Measurements from ENCODE around the gene ARF3. TPM values are rescaled to one million over a fixed set of nuclear protein-coding genes. Genes with fewer than 3 reads are reported as not detected.
"Not testable (repeated sequence)": the region's sequence is repeated elsewhere in the genome, so short reads cannot be mapped to it uniquely, and the experiment has no call there.

The ARF3 gene
- total and polyA plus RNA-seq, 7 donors, result 7.4 to 27.0 (median 18.1) TPM

DNA sequence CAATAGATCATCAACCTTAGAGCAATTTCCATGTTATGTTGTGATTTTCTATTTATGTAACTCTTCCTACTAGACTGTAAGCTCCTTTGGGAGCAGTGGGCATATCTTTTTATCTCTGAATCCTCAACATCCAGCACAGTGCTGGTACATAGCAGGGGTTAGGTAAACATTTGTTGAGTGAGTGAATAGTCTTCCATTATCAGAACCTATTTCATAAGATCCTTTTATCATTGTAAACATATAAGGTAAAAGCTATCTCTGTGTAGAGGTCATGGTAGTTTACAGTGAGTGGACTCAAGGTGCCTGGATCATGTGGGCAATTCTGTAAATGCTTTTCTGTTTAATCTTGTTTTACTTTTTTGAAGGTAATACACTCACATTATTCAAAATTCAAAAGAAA, 47.1 kb downstream of the ARF3 start:
- H3K9me3 ChIP-seq, result no peaks in the 10 kb centered on the region
- ATAC-seq (no peak), DNase-seq (no peak)
- no peak overlapping the region for H3K4me3 ChIP-seq
- TF ChIP-seq, protein P1, sequence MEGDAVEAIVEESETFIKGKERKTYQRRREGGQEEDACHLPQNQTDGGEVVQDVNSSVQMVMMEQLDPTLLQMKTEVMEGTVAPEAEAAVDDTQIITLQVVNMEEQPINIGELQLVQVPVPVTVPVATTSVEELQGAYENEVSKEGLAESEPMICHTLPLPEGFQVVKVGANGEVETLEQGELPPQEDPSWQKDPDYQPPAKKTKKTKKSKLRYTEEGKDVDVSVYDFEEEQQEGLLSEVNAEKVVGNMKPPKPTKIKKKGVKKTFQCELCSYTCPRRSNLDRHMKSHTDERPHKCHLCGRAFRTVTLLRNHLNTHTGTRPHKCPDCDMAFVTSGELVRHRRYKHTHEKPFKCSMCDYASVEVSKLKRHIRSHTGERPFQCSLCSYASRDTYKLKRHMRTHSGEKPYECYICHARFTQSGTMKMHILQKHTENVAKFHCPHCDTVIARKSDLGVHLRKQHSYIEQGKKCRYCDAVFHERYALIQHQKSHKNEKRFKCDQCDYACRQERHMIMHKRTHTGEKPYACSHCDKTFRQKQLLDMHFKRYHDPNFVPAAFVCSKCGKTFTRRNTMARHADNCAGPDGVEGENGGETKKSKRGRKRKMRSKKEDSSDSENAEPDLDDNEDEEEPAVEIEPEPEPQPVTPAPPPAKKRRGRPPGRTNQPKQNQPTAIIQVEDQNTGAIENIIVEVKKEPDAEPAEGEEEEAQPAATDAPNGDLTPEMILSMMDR (IDR thresholded peaks at IDR 0.05), result no peak
- intact Hi-C loops (cut with DNase I), result no loop called here
- H3K27me3 ChIP-seq (ENCODE audit: insufficient read depth in 3 of 3, low read length in 2 of 3), result peaks cover 0 to 14% (median 0%) of the 10 kb centered on the region in 3 donors
- no peak overlapping the region for H3K27ac ChIP-seq
- no peaks in the 10 kb centered on the region for H3K36me3 ChIP-seq (ENCODE audit: insufficient read depth in 1 of 2, low read depth in 1 of 2)
- H3K4me1 ChIP-seq, result no peaks in the 10 kb centered on the region

DNA sequence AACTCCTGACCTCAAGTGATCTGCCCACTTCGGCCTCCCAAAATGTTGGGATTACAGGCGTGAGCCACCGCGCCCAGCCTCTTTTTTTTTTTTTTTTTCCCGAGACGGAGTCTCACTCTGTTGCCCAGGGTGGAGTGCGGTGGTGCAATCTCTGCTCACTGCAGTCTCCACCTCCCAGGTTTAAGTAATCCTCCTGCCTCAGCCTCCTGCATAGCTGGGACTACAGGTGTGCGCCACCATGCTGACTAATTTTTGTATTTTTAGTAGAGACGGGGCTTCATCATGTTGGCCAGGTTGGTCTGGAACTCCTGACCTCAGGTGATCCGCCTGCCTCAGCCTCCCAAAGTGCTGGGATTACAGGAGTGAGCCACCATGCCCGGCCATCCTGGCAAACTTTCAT, 47.6 kb downstream of the ARF3 start:
- H3K4me1 ChIP-seq; H3K36me3 ChIP-seq (ENCODE audit: insufficient read depth in 1 of 2, low read depth in 1 of 2); H3K9me3 ChIP-seq; intact Hi-C loops (cut with DNase I); H3K27ac ChIP-seq; DNase-seq; ATAC-seq; H3K4me3 ChIP-seq: not testable (repeated sequence)
- H3K27me3 ChIP-seq (ENCODE audit: insufficient read depth in 3 of 3, low read length in 2 of 3), result peaks cover 0 to 15% (median 0%) of the 10 kb centered on the region in 3 donors
- 85 to 94% (median 86%) methylated on average over 11 of the region's 11 CpGs for WGBS, 3 donors

DNA sequence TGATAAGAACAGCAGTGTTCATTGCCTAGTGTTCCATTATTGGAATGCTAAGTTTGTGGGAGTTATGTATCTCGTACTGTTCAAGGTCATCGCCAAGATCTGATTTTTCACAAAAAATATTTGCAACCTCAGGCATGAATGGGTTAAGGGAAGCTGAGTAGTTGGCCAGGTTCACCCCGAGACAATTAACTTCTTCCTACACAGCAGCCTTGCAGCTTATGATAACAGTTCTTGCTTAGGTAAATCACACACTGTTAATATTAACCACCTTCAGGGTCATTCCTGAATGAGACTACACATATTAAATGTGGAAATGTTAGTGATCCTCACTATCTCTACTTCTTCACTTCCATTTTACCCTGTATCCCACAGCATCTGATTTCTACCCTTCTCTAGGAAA, 50.0 kb downstream of the ARF3 start:
- DNase-seq (no peak), ATAC-seq (no peak)
- intact Hi-C loops (cut with DNase I), result no loop called here
- H3K36me3 ChIP-seq (ENCODE audit: insufficient read depth in 1 of 2, low read depth in 1 of 2), result no peaks in the 10 kb centered on the region
- H3K4me3 ChIP-seq, result no peak overlapping the region
- WGBS, 3 donors, result 57 to 59% (median 58%) methylated on average over 3 of the region's 3 CpGs
- H3K9me3 ChIP-seq, result no peaks in the 10 kb centered on the region
- H3K4me1 ChIP-seq, result no peaks in the 10 kb centered on the region
- TF ChIP-seq, protein P1 (IDR thresholded peaks at IDR 0.05), result no peak
- no peak overlapping the region for H3K27ac ChIP-seq
- peaks cover 0 to 28% (median 4%) of the 10 kb centered on the region in 3 donors for H3K27me3 ChIP-seq (ENCODE audit: insufficient read depth in 3 of 3, low read length in 2 of 3)

DNA sequence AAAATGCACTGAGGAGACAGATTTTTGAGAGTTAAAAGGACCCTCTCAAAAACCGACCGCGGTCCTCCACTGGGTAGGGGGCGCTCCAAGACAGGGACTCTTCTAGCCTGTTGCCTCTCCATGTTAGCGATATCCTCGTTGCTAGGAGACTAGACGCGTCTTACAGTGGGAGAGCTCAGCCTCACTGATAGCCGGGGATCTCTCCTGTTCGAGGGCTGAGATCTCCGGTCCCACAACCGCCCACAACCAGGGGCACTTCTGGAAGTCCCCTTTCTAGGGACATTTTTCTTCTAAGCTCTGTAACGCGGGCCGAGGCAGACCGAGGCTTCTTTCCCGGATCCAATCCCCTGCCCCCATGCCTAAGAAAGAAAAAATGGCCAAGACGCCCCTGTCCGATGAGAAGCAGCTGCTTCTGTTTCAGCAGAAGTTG, 53.3 kb downstream of the ARF3 start:
- 1 to 3% (median 2%) methylated on average over 19 of the region's 19 CpGs for WGBS, 3 donors
- H3K27ac ChIP-seq, result no peak overlapping the region
- intact Hi-C loops (cut with DNase I), result no loop called here
- H3K4me3 ChIP-seq, result peak overlapping the region; percentile 55
- H3K27me3 ChIP-seq (ENCODE audit: insufficient read depth in 3 of 3, low read length in 2 of 3), result peaks cover 0 to 28% (median 4%) of the 10 kb centered on the region in 3 donors
- H3K36me3 ChIP-seq (ENCODE audit: insufficient read depth in 1 of 2, low read depth in 1 of 2), result no peaks in the 10 kb centered on the region
- TF ChIP-seq, protein P1 (IDR thresholded peaks at IDR 0.05), result peak; percentile 43
- no peaks in the 10 kb centered on the region for H3K9me3 ChIP-seq
- ATAC-seq (peak in 3 of 4 donors; percentile 75 to 86 (median 78)), DNase-seq (peak; percentile 75 to 77)
- H3K4me1 ChIP-seq, result no peaks in the 10 kb centered on the region

DNA sequence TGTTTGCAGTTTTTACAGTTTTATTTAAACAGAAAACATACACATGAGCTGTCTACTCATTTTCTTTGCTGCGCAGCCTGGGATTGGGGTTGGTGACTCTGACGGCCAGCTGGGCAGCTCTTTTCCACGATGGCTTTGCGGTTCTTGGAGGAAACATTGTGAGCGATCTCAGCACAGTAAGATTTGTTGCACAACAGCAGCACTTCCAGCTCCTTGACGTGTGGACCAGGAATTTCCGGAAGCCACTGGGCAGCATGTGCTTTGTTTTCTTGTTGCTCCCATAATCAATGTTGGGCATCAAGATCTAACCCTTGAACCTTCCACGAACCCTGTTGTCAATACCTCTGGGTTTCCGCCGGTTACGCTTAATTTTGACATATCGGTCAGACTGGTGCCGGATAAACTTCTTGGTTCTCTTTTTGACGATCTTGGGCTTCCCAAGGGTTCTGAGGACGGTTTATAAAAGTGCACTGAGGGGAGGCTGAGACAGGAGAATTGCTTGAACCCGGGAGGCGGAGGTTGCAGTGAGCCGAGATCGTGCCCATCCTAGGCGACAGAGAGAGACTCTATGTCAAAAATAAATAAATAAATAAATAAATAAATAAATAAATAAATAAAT, 53.8 kb downstream of the ARF3 start:
- 65 to 69% (median 68%) methylated on average over 20 of the region's 20 CpGs for WGBS, 3 donors
- ATAC-seq (no peak), DNase-seq (no peak)
- H3K27me3 ChIP-seq (ENCODE audit: insufficient read depth in 3 of 3, low read length in 2 of 3), result peaks cover 0 to 28% (median 4%) of the 10 kb centered on the region in 3 donors
- peak overlapping the region; percentile 55 for H3K4me3 ChIP-seq
- H3K9me3 ChIP-seq, result no peaks in the 10 kb centered on the region
- no peak overlapping the region for H3K27ac ChIP-seq
- TF ChIP-seq, protein P1 (IDR thresholded peaks at IDR 0.05), result no peak
- no peaks in the 10 kb centered on the region for H3K36me3 ChIP-seq (ENCODE audit: insufficient read depth in 1 of 2, low read depth in 1 of 2)
- intact Hi-C loops (cut with DNase I), result no loop called here
- H3K4me1 ChIP-seq, result no peaks in the 10 kb centered on the region

Measured in psoas muscle (tissue), 8 donors.